Stomach smooth muscle (tissue), 2 donors: Measurements from ENCODE around the gene LPIN2.

Experiments used
- H3K27ac ChIP-seq: one replicate; pipeline ENCODE4 v1.7.0; 2013; ENCODE audit warnings: mild to moderate bottlenecking, low read length, inconsistent platforms
- H3K27me3 ChIP-seq, 2 donors: one replicate each; pipeline ENCODE4 v1.7.0; 2013; ENCODE audit warnings: low read length in 2 of 2; ENCODE audit not compliant: insufficient read depth in 2 of 2, control insufficient read depth in 1 of 2
- H3K36me3 ChIP-seq, 2 donors: one replicate each; pipeline ENCODE4 v1.7.0; 2013; ENCODE audit warnings: low read length in 2 of 2; ENCODE audit not compliant: control insufficient read depth in 2 of 2, insufficient read depth in 2 of 2
- H3K4me1 ChIP-seq: one replicate; pipeline ENCODE4 v1.7.0; 2013; ENCODE audit warnings: low read length; ENCODE audit not compliant: control insufficient read depth, insufficient read depth
- H3K4me3 ChIP-seq, 2 donors: one replicate each; pipeline ENCODE4 v1.7.0; 2013; ENCODE audit warnings: low read length in 2 of 2
- H3K9ac ChIP-seq, 2 donors: one replicate each; pipeline ENCODE4 v1.7.0; 2013; ENCODE audit warnings: low read length in 2 of 2, mild to moderate bottlenecking in 1 of 2
- H3K9me3 ChIP-seq, 2 donors: one replicate each; pipeline ENCODE4 v1.7.0; 2013; ENCODE audit warnings: low read length in 2 of 2; ENCODE audit not compliant: control insufficient read depth in 2 of 2
- donor health status: healthy.
- donor health status: Pancreatic carcinoma.

The LPIN2 gene

DNA sequence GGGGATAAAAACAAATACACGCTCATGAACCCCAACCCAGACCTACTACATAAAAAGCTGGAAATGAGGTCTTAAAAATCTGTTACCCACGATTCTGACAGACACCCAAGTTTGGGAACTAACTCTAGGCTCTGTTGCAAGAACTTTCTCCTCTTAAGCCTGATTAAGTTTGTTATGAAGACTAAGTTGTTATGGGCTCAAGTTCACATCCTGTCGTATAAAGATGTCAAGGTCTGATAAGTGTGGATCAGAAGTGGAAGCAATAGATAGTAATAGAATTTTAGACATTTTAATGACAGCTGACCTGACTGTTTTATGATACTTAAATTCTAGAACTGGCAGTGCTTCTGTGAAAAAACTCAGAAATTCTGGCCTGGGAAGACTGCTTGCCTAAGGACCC is 43.2 kb downstream of the LPIN2 start:
- no peak overlapping the region for H3K9ac ChIP-seq

DNA sequence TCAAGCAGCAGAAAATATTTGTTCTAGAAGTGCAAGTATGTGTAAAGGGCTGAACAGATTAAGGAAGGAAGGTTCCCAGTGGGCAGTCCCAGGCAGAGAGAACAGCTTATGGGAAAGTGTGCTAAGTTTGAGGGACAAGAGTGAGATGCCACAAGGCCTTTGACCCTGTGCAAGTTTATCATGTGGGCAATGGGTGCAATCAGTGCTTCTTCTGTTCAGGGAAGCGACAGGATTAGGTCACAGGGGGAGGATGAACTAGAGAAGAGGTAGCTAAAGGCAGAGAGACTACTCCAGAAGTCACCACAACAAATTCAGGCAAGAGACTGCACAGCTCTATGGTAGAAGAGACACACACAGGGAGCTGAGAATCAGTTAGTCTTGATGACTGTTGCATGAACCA is 44.3 kb downstream of the LPIN2 start:
- Histone ChIP-seq H3K4me3 (no peak overlapping the region), H3K4me1 (no peaks in the 10 kb centered on the region), H3K9me3 (no peaks in the 10 kb centered on the region)

More for the DNA sequence above, 43.2 kb downstream of the LPIN2 start:
- no peaks in the 10 kb centered on the region for H3K9me3 ChIP-seq
- H3K4me3 ChIP-seq = no peak overlapping the region
- H3K27ac ChIP-seq = no peak overlapping the region
- no peaks in the 10 kb centered on the region for H3K36me3 ChIP-seq
- no peaks in the 10 kb centered on the region for H3K4me1 ChIP-seq
- H3K27me3 ChIP-seq = no peaks in the 10 kb centered on the region

DNA sequence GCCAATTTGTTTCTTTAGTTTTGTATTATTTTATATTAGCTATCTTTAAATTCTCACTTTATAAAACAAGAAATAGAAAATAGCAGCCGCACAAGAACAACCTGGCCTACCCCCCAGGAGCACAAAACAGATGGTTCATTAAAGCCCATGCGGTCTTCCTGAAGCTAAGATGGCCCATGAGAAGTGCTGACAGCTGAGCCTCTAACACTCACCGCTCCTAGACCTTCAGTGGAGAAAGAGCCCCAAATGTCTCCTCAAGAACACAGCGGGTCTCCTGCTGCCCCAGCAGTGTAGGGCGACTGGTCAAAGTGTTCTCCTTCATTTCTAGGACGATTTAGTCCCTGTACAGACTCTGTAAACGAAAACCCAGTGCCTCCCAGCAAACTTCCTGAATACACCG is 45.1 kb downstream of the LPIN2 start:
- H3K9ac ChIP-seq = no peak overlapping the region
- H3K27ac ChIP-seq = no peak overlapping the region
- H3K4me3 ChIP-seq = no peak overlapping the region

More for the DNA sequence above, 44.3 kb downstream of the LPIN2 start:
- Histone ChIP-seq H3K27ac (no peak overlapping the region), H3K36me3 (no peaks in the 10 kb centered on the region), H3K9ac (no peak overlapping the region), H3K27me3 (no peaks in the 10 kb centered on the region)

DNA sequence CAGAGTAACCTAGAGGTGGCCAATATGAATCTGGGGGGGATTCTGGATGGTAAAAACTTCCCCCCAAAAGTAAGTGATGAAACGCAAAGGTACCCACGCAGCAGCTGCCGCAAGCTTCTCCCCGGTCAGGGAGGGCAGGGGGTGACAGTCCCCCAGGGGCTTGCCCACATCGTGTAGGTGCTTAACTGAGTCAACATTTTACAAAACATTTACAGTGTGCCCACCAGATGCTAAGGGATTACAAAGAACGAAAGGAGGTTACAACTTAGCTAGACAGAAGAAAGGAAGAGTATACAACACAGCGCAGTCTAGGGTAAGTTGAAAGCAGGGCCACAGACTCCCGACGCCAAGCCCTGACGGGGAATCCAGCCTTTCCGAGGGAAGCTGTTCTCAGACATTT is 45.6 kb downstream of the LPIN2 start:
- no peak overlapping the region for H3K9ac ChIP-seq
- no peaks in the 10 kb centered on the region for H3K9me3 ChIP-seq
- H3K4me3 ChIP-seq = no peak overlapping the region
- no peaks in the 10 kb centered on the region for H3K4me1 ChIP-seq
- H3K27me3 ChIP-seq = no peaks in the 10 kb centered on the region
- H3K27ac ChIP-seq = no peak overlapping the region
- H3K36me3 ChIP-seq = no peaks in the 10 kb centered on the region

More for the DNA sequence above, 45.1 kb downstream of the LPIN2 start:
- no peaks in the 10 kb centered on the region for H3K27me3 ChIP-seq
- no peaks in the 10 kb centered on the region for H3K4me1 ChIP-seq
- no peaks in the 10 kb centered on the region for H3K9me3 ChIP-seq
- no peaks in the 10 kb centered on the region for H3K36me3 ChIP-seq

DNA sequence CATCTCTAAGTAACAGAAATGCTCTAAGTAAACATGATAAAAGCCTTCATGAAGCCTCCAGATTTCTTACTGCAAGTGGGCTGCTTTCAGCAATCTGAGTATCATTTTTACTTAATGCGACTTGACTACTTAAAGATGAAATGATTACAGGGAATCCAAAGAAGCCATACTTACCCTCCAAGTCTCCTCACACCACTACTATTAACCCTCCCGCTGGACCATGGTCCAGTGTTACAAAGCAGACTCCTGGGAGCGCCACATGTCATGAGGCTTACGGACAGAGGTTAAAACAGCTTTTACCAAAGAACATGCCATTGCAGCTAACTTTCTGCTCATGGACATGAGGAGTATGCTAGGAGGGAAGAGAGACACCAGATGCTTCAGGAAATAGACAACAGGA is 46.4 kb downstream of the LPIN2 start:
- Histone ChIP-seq H3K36me3 (no peaks in the 10 kb centered on the region), H3K4me3 (no peak overlapping the region), H3K27me3 (no peaks in the 10 kb centered on the region), H3K9ac (no peak overlapping the region), H3K9me3 (no peaks in the 10 kb centered on the region), H3K27ac (no peak overlapping the region), H3K4me1 (peaks cover 2% of the 10 kb centered on the region)

DNA sequence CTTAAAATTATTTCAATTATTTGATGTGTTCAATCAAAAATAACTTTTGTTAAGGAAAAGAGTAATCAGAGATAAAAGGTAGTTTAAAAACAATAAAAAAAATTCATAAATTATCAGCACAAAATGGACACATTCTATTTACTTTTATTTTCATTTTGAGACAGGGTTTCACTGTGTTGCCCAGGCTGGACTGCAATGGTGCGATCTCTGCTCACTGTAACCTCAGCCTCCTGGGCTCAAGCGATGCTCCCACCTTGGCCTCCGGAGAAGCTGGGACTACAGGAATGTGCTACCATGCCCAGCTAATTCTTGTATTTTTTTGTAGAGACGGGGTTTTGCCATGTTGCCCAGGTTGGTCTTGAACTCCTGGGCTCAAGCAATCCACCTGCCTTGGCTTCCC is 47.1 kb downstream of the LPIN2 start:
- no peak overlapping the region for H3K4me3 ChIP-seq
- no peaks in the 10 kb centered on the region for H3K9me3 ChIP-seq
- H3K27me3 ChIP-seq = no peaks in the 10 kb centered on the region
- H3K4me1 ChIP-seq = peaks cover 6% of the 10 kb centered on the region
- H3K9ac ChIP-seq = no peak overlapping the region
- H3K27ac ChIP-seq = no peak overlapping the region
- no peaks in the 10 kb centered on the region for H3K36me3 ChIP-seq

DNA sequence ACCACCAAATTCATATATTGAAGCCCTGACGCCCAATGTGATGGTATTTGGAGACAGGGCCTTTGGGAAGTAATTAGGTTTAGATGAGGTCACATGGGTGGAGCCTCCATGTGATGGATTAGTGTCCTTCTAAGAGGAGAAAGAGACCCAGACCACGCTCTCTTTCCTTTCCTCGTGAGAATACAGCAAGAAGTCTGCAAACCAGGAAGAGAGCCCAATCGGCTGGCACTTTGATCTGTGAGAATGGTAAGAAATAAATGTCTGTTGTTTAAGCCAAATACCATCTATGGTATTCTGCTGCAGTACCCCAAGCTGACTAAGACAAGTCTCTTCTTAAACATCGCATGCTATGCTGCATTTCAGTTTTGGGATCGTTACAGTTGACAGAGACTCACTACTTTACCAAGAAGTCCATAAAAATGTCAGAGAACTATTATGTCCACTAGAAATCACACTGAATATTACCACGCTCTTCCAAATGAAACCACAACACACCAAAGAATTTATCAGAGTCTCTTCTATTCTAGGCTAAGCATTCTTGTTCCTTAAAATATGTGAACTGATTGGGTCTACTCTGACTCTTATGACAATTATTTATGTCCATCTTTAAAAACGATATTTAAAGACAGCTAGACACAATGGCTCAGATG is 48.5 kb downstream of the LPIN2 start:
- Histone ChIP-seq H3K4me1 (peaks cover 6% of the 10 kb centered on the region), H3K4me3 (no peak overlapping the region), H3K9ac (no peak overlapping the region), H3K36me3 (no peaks in the 10 kb centered on the region), H3K9me3 (no peaks in the 10 kb centered on the region), H3K27ac (no peak overlapping the region), H3K27me3 (no peaks in the 10 kb centered on the region)
